Stimulated activated naive CD4-positive, alpha-beta T cell treated with Interleukin-2 at 50 U/mL for 16 hours (primary cell): Measurements from ENCODE around the gene DHX8.

Source experiments
- DNase-seq: peaks from one replicate; lab custom pipeline; 2025; lab: John Stamatoyannopoulos, UW

DHX8 gene

DNA sequence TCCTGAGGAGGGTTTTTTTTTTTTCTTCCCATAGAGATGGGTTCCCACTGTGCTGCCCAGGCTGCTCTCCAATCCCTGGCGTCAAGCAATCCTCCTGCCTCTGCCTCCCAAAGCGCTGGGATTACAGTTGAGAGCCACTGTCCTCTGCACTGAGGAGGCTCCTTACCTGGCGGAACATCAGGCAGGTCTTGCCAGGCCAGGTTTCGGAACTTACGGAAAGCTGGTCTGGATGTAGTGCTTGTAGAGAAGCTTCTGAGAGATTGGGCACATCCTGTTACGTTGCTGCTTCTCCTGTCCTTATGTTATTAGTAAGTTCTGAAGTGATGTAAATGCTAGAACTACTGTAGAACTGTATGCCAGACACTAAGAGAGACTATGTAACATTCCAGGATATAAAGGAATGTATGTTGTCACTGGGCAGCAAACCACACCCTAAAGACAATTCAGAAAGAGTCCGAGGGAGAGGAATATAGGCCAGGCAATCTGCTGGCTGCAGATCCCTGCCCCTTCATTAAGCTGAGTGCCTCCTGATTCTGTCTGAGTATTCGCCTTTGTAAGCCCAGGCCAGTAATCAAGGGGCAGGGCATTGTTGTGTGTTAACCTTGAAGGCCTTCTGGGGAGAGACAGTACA lies 41.3 kb downstream of the DHX8 start:
- no peak for DNase-seq

DNA sequence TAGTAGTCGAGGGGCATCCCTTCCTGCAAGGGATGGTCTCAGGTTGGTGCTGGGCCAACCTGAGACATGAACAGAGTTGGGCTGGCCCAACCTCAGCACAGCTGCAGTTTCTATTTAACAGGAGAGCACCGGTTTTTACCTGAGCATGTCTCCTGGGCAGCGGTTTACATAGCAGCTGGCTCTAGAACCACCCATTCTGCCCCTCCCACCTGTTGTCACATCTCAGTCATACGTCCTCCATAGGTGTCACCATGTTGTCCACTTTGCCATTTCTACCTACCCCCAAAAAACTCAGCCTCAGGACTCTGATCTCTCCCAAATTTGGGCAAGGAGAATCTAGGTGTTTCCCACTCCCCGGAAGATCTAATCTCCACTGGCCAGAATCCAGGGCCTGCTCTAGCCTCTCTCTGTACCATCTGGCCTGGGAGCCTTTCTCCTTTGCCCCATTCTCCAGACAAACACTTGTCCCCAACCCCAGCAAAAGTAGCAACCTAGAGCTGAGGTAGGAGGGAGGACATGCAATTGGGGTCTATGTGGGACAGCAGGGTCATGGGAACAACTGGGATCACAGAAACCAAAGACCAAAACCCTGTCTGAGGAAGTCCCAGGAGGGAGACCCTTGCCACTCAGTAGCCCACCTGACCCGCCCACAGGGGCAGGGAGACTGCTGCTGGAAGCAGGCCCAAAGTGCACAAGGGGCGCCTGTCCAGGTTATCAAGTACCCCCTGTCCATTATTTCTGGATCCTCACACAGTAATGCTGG lies 43.3 kb downstream of the DHX8 start:
- no peak for DNase-seq

DNA sequence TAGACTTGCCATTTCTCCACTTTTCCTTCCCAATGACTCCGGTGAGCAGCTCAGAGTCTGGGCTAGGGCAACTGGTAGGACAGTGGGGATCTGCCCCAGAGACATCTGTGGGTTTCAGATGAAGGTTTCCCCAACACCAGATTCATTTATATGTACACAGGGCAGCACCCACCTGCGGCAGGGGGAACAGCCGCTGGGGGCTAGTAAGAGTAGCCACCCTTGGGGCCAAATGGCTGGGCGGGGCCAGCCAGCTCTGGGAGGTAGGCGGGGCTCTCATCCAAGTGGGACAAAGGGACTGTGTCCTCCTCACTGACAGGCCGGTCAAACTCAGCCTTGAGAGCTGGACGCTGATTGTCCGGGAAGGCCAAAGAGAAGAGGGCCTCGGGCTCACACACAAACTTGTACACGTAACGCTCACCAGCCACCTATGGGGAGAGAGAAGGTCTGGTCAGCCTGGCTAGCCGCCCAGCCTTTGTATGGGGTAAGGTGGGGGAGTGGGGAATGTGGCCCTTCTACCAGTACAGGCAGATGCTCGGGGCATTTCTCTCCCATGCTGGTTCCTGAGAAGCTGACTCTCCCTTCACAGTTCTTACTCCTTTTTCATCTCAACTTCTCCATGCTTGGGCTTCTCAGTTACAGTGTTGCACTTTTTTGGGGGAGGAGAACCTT lies 44.7 kb downstream of the DHX8 start:
- DNase-seq: no peak

DNA sequence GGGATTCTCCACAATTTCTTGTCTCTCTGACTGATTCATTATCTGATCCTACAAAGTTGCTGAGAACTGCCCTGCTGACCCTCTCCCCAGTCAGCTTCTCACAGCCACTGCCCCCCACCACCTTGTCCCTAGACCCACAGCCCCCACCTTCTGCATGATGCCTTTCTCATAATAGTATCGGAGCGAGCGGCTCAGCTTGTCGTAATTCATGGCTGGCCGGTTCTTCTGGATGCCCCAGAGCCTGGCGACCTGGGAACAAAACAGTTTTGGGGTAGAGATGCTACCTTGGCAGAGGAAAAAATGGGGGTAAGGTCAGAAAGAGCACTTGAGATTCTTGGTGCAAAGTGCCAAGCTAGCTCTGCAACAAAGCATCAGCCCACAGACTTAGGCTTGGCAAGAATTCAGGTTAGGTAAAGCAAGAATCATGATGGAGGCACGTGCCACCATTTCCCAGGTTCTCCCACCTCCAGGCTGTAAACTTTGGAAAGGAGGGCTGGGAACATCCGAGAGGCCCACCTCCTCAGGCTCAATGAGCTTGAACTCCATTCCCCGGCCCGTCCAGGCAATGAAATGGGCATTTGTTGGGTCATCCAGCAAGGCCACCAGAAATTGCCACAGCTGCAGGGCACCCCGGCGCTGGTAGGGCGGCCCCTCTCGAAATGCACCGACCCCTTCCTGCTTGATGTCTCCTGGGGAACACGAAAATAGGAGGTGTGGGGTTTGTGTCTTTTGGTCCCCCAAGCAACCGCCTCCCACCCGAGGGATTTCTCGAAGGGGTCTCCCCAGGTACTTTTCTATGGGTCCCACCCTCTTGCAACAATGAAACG lies 45.4 kb downstream of the DHX8 start:
- no peak for DNase-seq

DNA sequence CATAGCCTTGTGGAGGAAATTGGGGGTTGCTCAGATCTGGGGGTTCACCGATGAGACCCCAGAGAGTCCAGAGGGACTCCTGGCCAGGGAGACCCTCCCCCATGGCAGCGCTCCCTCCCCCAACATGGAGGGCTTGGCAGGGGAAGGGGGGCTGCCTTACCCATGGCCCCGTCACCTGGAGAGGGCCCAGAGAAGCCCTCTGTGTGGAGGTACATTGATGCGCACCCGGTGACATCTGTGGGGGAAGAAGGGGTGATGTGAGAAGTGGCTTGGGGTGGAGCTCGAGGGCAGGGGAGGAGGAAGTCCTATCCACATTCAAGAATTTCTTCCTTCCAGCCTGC lies 46.1 kb downstream of the DHX8 start:
- DNase-seq: no peak

DNA sequence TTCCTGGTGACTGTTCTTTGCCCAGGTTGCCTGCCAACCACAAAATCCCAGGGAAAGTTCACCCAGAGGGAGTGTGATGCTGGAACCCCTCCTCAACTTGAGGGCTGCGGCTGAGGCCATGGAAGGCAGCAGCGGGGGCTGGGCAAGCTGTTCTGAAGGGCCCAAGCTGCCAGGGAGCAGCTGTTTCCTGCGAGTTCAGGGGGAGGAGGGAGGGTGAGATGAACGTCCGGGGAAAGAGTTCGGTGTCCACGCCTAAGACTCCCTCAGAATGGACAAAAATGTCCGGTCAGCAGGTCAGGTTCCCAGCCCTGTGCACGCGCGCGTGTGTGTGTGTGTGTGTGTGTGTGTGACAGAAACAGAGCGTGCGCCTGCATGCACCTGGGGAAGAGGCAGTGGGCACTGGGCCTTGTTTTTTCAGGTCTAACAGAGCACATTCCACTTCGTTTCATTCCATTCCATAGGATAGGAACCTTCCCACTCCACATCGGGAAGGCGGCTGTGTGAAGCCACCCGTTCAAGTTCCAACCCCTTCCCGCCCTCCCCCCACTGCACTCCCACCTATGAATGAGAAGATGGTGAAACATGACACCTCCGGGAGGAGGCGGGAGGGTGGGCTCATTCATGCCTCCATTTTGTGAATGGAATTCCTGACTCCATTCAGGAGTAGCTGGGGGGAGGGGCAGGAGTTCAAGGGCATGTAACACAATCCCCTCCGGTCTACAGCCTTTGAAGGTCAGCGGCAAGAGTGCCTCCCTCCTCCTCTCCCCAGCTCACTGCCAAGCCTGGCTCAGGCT lies 46.7 kb downstream of the DHX8 start:
- DNase-seq: no peak

DNA sequence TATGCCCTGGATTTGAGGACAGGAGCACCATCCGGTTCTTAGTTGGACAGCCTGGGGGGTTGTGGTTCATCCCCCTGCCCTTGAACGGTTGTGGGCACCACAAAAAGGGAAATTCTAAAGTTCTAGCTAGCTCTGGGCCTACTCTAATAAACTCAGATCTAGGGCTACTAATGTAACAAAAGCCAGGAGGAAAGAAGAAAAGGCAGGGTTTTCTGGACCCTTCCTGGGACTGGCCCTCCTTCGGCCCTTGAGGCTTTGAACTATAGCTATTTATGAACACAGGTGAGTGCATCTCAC lies 47.3 kb downstream of the DHX8 start:
- no peak for DNase-seq

DNA sequence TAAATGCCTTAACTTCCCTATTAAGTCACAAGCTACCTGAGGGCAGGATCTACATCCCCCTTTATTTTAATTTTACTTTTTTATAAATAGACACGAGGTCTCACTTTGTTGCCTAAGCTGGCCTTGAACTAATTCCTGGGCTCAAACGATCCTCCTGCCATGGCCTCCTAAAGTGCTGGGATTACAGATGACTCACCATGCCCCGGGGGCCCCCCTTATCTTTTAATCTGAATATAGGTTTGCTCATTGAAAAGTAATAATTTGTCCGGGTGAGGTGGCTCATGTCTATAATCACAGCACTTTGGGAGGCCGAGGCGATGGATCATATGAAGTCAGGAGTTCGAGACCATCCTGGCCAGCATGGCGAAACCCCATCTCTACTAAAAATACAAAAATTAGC lies 48.2 kb downstream of the DHX8 start:
- no peak for DNase-seq

DNA sequence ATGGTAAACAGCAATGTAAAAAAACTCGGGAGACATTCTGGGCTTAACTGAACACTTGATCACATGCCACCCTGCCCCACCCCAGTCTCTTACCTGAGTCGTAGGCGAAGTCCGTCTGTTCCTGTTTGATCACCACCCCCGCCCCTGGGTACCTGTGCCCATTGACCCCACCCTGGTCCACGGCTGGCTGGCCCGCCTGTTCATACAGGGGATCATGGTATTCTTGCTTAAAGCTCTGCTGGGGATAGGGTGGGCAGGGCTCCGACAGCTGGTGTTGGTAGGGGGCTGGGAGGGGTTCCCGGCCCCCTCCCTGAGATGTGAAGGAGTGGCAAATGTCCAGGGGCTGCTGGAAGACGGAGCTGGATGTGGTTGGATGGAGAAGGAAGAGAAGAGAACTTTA lies 48.8 kb downstream of the DHX8 start:
- no peak for DNase-seq

DNA sequence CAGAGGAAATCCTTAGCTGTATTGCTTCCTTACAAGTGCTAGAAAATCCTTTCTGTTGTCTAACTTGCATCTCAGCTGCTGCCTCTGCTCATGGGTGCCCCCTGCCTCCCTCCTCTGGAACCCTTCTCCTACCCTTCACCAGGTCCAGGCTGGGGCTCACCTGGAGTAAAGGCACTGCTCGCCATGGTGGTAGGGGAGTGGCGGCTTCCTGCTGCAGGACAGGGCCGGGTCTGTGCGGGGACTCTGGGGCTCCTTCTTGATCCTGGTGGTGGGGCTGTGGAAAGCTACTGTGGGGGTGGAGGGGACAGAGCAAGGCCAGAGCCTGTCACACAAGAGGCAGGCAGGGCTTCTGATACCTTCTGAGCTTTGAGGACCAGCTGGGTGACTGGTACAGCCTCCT lies 49.9 kb downstream of the DHX8 start:
- no peak for DNase-seq

DNA sequence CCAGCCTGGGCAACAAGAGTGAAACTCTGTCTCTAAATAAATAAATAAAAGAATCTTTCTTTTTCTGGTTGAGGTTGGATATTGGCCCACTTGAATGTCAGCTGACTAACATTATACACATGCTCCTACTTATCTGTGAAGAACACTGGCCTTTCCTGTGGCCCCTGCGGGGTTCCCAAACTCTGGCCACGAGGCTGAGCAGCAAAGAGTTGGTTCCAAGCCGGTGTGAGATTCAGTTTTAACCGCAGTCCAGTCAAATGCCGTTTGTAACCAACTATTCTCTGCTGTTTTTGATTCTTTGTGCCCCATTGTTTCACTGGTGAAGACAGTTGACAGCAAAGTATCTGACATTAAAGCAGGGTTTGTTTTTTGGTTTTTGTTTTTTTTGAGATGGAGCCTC lies 51.1 kb downstream of the DHX8 start:
- no peak for DNase-seq

DNA sequence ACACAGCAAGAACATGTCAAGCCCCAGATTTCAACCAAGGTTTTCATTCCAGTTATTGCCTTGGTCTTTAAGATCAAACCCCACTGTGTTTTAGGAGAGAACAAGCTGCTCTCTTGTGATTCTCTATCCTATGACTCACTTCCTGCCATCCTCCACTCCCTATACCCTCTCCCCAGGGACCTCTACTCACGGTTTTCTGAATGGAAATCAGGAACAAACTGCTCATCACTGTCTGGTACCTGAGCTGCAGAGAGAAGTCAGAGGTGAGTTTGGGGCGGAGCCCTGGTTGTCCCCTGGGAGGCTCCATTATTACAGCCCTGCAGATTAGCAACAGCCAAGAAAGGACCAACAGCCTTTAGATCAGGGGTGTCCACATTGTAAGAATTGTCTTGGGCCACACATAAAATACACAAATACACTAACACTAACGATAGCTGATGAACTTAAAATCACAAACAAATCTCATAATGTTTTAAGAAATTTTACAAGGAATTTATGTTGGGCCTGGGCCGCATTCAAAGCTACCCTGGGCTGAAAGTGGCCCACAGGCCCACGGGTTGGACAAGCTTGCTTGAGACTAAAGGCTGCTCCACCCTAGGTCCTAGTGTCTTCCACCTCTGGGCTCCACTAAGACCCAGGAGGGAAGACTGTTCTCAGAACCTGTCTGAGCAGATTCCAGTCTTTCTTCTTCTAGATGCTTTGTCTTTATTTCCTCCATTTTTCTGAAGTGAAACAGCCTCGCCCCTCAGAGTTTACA lies 52.6 kb downstream of the DHX8 start:
- no peak for DNase-seq

DNA sequence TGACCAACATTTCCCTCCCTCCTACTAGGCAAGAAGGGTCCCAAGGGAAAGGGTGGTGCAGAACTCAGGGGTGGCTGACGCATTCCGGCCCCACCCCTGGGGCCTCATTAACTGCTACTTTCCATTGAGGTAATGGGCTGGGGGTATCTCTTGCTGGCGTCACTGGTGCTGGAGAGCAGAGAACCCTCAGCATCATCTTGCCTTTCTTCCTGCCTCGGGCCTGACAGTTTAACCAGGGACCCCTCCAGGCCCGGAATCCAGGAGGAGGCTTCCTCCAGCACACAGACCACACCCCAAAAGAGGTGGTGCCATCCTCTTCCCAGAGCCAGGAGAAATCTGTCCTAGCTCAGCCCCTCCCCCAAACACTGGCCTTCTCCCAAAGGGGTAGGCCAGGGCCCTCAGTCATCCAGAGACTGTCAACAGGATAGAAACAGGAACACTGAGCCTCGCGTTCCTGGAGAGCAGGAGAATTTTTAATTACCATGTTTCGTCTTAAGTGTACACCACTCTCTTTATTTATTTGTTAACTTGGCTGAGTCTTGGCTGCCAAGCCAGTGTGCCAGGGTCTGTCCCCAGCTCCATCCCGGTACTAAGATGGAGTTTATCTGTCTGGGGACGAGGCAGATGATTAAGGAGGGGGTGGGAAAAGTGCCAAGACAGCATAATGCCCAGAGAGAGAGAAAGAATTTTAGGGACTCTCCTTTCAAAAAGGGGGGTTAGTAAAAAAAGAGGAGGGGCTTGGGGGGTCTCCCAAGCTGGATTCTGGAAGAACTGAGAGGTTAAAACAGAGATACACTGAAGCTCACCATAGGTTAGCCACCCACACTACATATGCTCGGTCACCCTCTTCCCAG lies 57.3 kb downstream of the DHX8 start:
- DNase-seq: no peak

DNA sequence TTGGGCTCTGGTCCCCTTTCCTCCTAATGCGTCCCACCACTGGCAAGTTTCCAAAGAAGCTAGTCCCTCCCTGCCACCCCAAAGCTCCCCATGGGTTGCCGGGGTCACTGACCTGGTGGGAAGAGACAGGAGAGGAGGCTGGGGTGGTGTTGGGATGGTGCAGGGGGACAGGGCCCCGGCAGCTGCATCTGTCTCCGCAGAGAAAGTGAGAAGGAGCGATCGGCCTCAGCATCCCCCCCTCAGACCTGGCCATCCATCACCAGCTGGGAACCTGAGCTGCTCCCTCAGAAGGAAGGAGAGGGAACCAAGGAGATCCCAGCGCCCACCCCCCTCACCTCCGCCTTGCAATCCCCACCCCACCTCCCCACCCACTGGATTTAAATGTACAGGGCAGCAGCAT lies 59.1 kb downstream of the DHX8 start:
- no peak for DNase-seq

DNA sequence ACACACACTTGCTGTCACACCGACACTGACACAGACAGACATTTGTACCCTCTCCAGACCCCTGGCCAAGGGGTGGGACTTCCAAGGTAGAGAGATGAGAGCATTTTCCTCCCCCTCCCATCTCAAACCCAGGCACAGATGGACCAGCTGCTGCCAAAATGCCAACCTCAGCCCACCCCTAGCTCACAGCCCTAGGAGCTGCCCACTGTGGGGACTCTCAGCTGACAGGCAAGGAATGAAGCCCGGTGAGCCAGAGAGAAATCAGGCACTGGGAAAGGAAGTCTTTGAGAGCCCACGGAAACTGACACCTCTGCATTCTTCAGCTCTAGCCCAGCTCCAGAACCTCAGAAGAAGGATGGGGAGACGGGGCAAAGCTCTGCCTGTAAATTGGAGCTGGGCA lies 59.5 kb downstream of the DHX8 start:
- no peak for DNase-seq

DNA sequence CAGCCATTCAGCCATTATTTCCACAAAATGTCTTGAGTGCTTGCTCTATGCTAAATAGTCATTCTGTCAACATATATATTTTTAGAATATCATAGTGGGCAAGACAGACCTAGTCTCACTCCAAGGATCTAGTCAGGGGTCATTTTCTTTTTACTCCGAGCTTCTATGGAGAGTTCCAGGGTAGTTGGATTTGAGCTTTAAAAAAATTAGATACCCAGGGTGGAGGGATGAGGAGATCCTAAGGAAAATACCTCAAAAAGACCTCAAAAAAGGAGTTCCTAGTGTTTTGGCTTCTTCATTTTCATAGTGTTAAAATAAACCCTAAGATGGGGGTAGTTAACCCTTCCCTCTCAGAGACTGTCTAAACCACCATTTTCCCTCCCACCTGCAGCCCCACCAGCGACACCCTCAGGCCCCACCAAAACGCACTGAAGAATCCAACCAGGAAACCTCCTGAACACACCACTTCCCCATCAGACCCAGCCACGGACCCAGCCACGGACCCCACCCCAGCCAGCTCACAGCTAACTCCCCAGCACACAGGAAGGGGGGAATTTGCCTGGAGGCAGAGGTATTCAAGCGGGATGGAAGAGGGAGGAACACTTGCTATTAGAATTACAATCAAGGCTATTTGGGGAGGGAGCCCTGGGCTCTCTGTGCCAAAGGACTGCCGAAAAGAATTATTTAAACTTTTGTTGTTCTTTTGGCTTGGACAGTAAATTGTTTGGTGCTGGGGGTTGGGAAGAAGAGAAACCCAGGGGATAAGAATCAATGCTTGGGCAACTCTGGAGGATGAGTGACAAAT lies 60.2 kb downstream of the DHX8 start:
- no peak for DNase-seq

DNA sequence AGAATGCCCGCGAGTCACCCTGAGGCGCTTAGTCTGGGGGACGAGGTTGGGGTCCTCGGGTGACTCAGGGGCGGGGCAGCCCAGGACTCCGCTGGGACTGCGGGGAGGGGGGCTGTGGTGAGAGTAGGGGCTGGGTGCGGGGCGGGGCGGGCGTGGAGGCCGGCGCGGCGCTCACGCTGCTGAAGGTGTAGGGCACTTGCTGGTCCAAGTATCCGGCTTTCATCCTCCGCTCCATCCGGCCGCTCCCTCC lies 61.5 kb downstream of the DHX8 start:
- peak; percentile 27 for DNase-seq

DNA sequence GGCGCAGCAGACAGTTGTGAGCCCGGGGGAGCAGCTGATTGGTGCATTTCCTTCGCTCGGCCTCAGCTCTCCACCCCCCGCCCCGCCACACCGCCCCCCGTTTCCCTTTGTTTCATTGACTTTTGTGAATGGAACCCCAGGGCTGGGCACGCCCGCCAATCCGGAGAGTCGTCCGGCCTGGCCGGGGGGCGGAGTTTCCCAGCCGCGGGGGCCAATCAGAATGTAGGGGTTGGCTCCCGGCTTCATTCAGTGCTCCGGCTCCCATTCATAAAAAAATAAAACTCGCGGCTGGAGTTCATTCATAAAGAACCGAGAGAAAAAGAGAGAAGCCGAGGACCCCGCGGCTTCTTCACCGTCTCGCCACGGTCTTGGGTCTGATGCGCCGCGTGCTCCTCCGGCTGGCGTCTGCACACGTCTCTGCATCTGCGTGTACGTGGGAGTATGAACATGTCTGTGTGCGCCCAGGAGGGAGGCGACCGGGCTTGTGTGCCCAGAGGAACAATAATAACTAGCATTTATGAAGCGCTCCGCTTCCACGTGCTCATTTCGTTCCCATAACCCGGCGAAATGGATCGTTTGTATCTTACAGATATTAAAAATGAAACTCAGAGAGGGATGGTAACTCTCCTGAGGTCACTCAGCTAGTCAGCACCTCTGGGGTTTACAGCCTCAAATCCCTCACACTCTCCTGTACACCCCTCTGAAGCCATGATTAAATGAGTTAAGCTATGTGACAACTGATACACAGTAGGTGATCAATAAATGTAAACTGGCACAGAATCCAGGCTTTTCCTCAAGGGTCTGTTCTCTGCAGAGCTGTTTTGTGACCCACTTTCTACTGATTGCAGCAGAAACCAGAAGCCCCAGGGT lies 62.8 kb downstream of the DHX8 start, which contains the start of gene ETV4:
TSS of gene ETV4 (minus strand) at position 22 of the 870 bp plus-strand sequence. CDS start 723 bp downstream, outside the sequence.
- peak; percentile 93 for DNase-seq

DNA sequence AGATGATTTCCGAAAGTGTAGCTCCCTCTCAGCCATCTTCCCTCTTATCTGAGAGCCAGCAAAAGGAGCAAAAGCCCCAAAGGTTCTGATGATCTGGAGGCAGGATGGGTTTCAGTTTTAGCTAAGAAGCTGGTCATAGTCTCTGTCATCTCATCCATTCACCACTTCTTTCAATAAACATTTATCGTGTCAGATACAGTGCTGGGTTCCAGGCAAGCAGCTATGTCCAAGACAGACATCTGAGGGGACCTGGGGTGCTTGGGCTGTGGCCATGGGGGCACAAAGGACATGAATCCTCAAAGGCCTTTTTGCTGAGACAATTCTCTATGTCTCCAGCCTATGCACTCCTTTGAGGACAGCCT lies 63.4 kb downstream of the DHX8 start:
- no peak for DNase-seq
